Measurements from ENCODE around the gene ITPR2.

DNA sequence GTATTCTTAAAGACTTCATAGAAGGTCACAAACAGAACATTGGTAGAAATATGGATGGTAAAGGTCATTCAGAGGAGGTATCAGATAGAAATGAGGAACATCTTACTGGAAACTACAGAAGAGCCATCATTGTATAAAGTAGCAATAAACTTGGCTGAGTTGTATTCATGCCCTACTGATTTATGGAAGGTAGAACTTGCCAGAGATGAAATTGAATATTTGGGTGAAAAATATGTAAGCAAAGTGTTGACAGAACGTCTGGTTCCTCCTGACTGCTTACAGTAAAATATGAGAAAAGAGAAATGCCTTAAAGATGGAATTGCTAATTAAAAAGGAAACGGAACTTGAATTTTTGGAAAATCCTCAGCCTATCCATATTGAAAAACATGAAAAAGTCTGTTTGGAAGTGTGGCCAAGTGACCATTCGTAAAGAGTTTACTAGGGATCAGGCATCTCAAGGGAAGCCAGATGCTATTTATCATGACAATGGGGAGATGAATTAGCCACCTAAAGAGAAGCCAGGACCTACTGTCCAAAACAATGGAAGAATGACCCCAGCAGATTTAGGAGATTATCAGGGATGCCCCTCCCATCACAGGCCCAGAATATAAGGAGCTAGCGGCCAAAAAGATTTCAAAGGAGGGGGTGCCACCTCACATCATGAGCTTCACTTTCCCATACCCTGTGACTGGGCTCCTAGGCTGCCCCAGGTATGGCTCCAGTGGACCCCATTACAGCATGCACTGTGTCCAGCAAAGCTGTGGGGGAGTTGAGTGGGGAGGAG, 189.3 kb downstream of the ITPR2 start:
- TF ChIP-seq, protein P1, sequence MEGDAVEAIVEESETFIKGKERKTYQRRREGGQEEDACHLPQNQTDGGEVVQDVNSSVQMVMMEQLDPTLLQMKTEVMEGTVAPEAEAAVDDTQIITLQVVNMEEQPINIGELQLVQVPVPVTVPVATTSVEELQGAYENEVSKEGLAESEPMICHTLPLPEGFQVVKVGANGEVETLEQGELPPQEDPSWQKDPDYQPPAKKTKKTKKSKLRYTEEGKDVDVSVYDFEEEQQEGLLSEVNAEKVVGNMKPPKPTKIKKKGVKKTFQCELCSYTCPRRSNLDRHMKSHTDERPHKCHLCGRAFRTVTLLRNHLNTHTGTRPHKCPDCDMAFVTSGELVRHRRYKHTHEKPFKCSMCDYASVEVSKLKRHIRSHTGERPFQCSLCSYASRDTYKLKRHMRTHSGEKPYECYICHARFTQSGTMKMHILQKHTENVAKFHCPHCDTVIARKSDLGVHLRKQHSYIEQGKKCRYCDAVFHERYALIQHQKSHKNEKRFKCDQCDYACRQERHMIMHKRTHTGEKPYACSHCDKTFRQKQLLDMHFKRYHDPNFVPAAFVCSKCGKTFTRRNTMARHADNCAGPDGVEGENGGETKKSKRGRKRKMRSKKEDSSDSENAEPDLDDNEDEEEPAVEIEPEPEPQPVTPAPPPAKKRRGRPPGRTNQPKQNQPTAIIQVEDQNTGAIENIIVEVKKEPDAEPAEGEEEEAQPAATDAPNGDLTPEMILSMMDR (IDR thresholded peaks at IDR 0.05; ENCODE audit: low read depth, low read length) = no peak
- TF ChIP-seq EZH2phosphoT487 (IDR thresholded peaks at IDR 0.05; ENCODE audit: low read depth) = no peak

All from OCI-LY3 (cell line).